Endometrial microvascular endothelial cells (primary cell): ENCODE measurements around the gene WASF3. TPM values are rescaled to one million over a fixed set of nuclear protein-coding genes. Genes with fewer than 3 reads are reported as not detected.

ENCODE experiments used
- in situ Hi-C: cut with HindIII; loops from 2 replicates; pipeline ENCODE4 v1.10.0; 2017; ENCODE audit warnings: low sequenced_read_pairs, low pct_unique_long_range_greater_than_20kb; ENCODE audit errors: inconsistent ontology term
- total RNA-seq: library from RNA; depleted of rRNA; stranded (reverse); fragments of >200 nt; gene quantifications from one replicate; pipeline ENCODE4 v1.2.3, GENCODE V29; 2015; ENCODE audit errors: inconsistent ontology term

Gene WASF3
- total RNA-seq, 1 donor from 2014 or later, result 1.1 TPM

DNA sequence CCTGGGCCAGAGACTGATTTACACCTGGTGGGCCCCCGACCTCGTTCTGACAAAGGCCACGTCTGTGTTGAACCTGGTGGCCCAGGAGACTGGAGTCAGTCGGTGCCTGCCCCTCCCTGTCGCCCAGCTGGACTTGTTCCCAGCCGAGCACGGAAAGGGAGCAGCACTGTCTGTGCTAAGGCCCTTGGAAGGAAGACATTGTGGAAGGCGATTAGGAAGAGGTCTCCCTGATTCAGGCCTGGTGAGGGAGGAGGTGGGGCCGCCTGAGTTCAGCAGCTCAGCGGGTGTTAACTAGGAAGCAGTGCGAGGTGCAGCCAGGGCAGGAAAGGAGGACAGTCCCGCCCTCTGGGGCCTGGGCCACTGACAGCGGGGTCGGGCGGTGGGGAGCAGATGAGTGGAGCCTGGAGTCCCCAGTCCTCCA, 138.4 kb downstream of the WASF3 start:
- in situ Hi-C loops, result no loop called here

DNA sequence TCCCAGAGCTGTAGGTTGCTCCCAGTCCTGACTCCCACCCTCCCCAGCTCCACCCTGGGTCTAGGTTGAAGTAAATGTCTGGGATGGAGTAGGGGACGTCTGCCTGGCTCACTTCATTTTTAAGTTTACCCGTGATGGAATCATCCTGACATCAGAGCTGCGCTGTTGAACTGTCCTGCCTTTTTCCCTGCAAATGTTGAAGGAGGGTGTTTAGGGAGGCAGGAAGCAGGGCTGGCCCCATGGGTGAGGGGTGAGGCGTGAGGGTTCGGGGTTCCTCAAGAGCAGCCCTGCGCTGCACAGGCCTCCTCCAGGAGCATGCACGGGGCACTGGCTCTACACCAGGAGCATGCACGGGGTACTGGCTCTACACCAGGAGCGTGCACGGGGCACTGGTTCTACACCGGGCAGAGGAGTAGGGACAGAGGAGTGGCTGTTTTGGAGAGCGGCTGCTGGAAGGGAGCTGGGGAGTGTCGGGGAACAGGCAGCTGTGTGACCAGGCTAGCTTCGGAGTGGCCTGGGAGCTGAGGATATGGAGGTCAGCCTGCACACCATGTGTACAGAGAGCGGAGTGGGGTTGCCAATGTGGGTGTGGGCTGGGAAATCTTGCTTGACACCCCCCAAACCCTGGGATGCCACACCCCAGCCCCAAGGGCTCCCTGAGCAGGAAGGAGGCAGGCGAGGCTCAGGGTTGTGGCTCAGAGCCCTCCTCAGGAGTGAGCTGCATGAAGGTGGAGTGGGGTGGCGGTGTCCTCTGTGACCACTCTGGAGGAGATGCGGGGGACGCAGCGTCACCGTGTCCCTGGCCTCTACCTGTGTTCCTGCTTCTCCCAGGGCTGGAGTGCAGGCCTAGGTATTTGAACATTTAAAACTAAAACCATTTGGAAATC, 139.8 kb downstream of the WASF3 start:
- in situ Hi-C loops, result no loop called here

DNA sequence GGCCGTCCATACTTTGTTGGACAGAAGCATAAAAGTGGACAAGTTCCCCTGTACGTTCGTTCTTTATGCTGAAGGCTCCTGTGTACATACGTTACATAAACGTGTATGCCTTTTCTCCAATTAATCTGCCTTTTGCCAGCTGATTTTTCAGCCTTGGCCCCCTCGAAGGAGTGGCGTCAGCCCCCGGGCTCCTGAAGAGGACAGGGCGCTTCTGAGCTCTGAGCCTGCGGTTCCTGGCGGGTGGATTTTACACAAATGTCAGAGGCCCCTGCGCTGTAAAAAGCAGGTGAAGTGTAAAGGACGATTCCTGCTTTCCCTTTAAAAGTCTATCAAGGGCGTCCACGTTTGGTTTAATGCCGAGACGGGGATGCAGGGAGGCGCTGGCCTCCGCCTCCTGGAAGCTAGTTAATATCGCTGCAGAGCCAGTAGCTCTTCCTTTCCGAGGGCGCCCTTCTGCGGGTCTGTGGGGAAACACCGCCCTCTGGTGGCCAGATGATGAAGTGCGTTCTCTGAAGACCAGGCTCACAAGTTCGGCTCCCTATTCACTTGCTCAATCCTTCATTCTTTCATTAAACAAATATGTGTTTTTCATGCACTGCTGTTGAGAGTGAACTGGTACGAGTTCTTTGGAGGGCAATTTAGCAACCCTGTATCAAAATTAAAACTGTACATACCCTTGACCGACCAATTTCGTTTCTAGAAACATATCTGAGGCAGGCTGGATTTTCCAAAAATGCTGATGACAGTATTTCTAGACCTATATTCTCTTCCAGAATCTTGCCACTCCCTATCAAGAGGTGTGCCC, 141.1 kb downstream of the WASF3 start:
- in situ Hi-C loops, result no loop called here

DNA sequence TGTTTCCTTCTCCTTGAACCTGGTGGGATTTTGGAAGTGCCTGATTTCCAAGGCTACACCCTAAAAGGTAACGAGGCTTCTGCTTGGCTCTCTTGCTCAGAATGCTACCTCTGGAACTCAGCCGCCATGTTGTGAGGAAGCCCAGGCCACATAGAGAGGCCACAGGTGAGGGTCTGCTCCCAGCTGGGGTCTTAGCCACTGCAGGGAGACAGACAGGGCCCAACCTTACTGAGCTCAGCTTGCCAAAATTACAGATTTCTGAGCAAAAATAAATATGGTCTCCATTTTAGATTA, 141.7 kb downstream of the WASF3 start:
- in situ Hi-C loops, result no loop called here

DNA sequence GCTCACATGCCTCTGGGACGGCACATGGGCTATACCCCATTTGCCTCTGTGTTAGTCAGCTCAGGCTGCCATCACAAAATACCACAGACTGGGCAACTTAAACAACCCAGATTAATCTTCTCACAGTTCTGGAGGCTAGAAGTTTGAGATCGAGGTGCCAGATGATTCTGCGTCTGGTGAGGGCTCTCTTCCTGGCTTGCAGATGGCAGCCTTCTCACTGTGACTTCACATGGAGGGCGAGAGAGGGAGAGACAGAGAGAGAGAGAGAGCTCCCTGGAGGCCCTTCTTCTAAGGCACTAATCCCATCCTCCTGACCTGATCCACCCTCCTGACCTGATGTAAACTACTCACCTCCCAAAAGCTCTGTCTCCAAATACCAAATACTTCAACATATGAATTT, 148.1 kb downstream of the WASF3 start:
- in situ Hi-C loops, result no loop called here

DNA sequence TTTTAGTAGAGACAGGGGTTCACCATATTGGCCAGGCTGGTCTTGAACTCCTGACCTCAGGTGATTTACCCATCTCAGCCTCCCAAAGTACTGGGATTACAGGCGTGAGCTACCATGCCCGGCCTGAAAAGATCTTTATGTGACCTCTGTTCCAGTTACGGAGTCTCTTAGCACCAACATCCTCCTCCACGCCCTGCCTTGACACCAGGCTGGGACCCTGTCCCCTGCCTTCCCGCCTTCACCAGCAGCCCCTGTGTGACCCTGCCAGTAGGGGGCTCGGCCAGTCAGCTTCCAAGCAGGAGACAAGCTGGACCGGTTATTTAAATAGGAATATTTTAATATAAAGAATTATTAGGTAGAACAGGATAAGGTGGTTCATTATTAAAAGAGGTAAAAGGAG, 148.9 kb downstream of the WASF3 start:
- in situ Hi-C loops, result no loop called here

DNA sequence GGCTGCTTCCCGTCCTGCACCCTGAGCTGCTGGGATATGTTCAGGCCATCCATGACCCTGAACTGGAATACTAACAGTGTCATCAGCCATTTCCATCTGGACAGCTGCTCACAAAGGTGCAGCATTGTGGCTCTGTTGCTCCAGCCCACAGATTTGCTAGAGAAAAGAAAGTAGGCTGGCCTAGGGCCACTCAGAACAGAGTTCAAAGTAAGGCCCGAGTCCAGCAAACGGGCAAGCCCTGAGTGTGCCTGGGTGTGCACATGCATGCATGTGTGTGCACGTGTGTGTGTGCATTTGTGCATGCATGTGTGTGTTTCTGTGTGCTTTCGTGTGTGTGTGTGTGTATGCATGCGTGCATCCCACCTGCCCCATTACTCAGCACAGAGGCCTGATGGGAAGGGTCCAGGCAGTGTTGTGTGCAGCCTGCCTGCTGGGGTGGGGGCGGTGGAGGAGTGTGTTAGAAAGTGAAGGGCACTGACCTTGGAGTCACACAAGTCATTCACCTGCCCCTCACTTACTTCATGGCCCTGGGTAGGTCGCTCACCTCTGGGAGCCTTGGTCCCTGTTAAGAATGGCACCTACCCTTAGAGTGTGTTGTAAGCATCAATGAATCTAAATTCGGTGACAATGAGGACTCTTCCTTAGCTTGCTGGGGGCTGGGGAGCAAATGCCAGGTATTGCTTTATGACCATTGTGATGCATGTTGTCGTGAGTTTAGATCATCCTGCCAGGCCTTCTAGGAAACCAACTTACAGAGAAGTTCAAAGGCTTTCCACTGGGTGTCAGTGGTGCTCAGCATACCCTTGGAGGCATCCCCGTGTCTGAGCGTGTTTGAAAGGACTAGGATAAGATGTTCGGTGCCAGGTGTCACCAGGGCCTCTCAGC, 149.9 kb downstream of the WASF3 start:
- in situ Hi-C loops, result no loop called here

DNA sequence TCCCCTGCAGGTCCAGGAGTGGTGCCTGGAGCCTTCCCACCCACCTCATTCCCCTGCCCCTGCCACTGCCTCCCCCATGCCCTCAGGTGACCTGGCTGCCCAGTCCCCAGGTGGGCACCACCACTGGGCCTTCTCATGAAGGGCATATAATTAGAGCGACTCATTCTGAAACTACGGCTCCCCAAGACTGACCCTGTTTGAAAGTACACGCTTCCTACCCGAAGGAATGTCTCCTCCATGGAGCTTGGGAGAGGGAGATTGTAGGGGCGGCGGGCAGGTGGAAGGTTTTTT, 150.5 kb downstream of the WASF3 start:
- in situ Hi-C loops, result no loop called here

DNA sequence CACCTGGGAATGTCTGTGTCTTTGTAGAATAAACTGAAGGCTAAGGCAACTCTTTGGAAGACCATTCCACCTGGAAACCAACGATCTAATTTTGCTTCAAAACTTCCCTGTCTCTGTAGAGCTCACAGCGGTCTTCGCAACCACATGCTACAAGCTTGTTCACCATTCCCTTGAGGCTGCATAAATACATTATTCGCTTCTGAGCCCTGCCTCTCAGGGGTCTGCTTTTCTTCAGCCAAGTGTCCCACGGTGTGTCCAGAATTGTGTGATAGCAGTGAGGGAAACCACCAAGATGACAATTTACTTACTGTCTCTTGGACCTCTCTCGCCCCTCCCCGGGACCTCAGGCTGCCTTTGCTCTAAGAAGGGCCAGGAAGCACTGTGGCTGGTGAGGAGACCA, 152.0 kb downstream of the WASF3 start:
- in situ Hi-C loops, result no loop called here

DNA sequence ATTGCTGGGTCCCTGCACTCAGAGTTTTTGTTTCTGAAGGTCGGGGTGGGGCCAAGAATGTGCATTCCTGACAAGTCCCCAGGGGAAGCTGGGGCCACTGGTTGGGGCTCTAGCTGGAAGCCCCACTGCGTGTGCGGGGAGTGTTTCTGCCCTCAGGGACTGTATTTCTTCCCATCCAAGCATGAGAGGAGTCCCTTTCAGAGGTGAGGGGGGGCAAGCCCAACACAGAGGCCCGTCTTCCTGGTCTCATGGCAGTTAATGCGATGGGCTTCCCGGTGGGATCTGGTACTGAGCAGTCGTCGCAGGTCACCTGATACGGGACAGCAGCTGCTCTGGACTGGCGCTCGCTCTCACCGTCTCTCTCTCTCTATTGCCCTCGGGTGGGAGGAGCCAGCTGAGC, 152.7 kb downstream of the WASF3 start:
- in situ Hi-C loops, result no loop called here

DNA sequence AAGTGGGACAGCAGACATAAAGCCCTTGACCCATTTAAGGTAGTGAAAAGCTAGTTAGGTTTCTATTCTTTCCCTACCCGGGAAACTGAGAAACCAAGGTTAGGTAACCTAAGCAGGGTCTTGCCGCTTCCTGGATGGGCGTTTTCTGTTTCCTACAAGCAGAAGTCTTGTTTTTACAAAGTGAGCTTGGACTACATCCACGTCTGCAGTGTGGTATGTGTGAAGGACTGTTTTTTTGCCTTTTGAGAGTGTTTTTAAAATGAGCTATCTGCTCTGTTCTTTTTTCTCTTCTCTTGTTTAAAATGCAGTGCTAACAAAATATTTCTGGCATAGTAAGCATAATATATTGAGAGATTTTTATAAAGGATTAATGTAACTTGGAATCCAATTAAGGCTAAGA, 153.7 kb downstream of the WASF3 start:
- in situ Hi-C loops, result no loop called here

DNA sequence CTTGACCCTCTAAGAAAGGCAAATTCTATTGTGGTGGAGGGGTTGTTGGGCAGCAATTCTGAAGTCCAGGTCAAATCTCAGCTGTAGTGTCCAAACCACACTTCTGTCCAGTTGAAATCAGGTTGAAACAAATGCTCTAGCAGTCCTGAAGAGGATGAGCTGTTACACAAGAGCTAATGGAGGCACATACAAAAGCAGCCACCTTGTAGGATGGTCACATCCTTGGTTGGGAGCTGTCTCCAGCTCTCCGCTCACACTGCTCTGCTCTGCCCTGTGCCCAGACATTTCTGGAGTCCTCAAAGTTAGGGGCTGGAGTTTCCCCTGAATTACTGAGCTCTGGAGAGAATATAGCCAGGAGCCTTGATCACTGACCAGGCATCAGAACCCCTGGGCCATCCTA, 155.9 kb downstream of the WASF3 start:
- in situ Hi-C loops, result no loop called here

DNA sequence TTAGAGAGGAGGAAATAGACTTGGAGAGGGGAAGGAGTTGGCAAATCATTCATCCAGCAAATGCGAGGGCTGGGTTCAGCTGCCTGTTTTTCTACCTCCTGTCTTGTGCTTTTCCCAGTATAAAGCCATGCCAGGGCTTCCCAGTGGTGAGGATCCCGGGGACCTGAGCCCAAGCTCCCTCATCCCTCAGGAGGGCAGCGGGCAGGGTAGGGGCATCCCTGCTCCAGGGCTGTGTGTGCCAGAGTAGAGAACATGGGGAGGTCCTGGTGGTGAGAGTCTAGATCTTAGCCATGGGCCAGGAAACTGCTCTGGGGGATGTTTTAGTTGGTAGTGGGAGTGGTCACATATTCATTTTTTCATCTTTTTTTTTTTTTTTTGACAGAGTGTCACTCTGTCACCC, 159.5 kb downstream of the WASF3 start:
- in situ Hi-C loops, result no loop called here

DNA sequence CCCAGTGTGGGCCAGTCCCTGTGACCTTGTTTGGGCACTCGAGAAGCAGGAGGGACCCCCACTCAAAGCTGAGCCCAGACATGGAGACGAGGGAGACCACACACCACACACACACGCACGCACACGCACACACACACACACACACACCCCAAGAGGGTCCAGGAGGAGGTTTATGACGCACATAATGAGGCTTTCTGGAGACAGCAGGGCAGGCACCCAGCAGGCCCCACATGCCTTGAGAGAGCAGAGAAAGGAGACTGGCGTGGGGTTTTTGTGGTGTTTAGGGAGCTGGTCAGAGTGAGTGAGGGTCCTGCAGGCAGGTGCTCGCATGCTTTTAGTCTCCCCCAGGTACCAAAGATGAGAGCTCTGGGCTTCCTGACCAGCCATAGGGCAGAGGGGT, 160.7 kb downstream of the WASF3 start:
- in situ Hi-C loops, result no loop called here

DNA sequence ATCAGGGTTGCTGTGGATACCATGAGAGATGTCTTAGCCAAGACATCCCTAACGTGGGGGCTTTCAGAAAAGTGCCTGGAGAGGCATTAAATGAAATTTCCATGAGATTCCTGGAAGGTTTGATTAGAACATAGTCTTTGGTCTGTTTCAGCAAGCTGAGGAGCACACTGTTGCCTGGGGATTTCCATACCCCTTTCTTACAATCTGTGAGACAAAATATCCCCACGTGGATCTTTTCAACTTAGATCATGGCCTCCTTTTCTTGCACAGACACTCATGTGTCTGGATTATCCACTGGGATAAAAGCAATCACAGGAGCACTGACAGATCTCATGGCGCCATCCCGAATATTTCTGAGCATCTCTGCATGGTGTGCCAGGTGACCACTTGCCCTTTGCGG, 161.4 kb downstream of the WASF3 start:
- in situ Hi-C loops, result no loop called here

DNA sequence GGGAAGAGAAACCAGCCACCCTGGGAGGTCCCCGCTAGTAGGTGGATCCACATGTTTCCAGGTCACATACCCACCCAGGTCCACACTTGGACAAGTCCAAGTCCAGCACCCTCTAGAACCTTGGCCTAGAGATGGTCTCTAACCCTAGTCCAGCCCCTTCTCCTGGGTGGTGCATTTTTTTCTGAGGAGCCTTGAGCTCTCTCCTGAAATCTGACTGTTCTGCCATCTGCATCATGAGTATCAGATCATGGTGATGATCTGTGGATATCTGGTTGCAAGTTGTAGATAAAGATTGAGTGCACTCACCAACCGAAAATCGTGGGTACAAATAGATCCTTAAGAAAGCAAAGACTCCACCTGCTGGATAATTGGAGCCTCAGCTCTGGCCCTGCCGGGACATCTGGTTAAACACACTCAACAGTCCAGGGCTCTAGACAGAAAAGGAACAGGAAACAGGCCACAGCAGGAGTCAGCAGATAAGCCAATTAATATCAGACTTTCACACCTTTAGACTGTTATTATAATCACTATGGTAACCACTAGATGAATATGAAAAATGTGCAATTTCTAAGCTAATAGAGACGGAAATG, 162.0 kb downstream of the WASF3 start:
- in situ Hi-C loops, result no loop called here

DNA sequence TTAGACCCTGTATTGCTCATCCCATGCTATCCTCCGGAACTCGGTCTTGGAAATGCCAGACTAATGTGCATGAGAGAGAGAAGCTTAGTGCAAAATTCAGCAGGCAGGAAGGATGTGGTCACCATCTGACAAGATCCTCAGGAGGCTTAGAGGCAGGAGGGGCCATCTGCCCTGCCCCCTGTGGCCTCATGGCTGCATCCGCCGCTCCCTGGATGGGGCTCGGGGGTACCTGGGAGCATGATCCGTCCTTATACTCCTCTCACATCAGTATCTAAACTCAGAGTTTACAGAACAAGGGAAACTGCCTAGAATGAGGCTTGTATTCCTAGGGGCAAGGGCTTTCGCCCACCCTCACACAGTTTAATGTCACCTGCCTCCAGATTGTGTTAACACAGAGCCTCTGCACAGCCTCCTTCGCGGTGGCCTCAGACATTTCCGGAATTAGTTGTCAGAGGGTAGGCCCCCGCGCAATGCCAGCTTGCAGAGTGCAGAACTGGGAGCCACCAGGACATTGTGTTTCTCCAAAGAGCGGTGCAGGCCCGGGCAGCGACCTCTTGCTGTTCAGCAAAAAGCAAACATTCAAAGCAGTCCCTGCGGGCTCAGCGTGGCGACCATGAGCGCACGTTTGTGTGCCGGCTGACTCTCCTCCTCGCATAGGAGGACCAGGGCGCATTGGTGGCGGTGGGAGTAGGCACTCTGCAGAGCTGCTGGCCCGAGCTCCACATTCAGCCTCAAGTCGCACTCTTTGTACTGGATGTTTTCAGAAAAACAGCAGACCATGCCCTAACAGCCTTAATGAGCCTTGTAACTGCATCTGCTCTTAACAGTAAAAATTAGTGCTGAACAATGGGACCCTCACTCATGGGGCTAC, 164.0 kb downstream of the WASF3 start:
- in situ Hi-C loops, result no loop called here

DNA sequence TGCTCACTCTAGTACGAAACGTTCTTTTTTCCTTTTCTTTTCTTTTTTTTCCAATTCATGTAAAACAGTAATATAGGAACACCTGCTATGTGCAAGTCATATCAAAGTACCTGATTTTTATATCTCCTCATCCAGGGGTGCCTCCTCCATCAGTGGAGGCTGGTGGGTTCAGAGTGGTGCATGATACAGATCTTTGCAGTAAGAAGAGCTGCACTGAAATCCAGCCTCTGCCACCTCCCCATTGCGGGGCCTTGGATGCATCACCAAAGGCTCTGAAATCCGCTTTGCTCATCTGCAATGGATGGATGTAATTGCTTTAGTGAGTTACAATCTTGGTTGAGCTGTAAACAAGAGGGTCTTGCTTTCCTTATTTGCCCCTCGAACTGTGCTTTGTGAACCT, 164.8 kb downstream of the WASF3 start:
- in situ Hi-C loops, result no loop called here
